MCF 10A (cell line): ENCODE data around the gene CUL3. TPM values are rescaled to one million over a fixed set of nuclear protein-coding genes. Genes with fewer than 3 reads are reported as not detected.

ENCODE experiments used
- BruUV-seq: library from RNA; stranded (reverse); fragments of 400-500 nt; replicated peaks from 2 replicates; lab custom pipeline; 2021; lab: Mats Ljungman, UMichigan
- CTCF ChIA-PET: fragments of 300-600 bp; sonication (Branson Sonifier 250); formaldehyde crosslinking; extraction: SDS; loops from one replicate; lab custom pipeline; 2021; ENCODE audit warnings: antibody characterized with exemption, inconsistent platforms; lab: Yijun Ruan, JAX
- POLR2A ChIA-PET: fragments of 300-600, 350-650 bp; sonication (Branson Sonifier 250); formaldehyde crosslinking; extraction: SDS; loops from one replicate; lab custom pipeline; 2020; ENCODE audit warnings: antibody characterized with exemption, inconsistent platforms; lab: Yijun Ruan, JAX
- DNase-seq: peaks from one replicate; pipeline ENCODE4 v3.0.0-alpha.2; 2018; ENCODE audit not compliant: unreplicated experiment
- H3K27ac Mint-ChIP-seq: one replicate; pipeline ENCODE4 v1.8.0; 2022; ENCODE audit warnings: mild to moderate bottlenecking, low read depth, mixed read lengths; ENCODE audit not compliant: unreplicated experiment
- H3K27me3 Mint-ChIP-seq: one replicate; pipeline ENCODE4 v1.8.0; 2022; ENCODE audit warnings: mixed read lengths; ENCODE audit not compliant: insufficient read depth, unreplicated experiment
- H3K36me3 Mint-ChIP-seq: one replicate; pipeline ENCODE4 v1.8.0; 2022; ENCODE audit warnings: mild to moderate bottlenecking, moderate library complexity, mixed read lengths; ENCODE audit not compliant: insufficient read depth, unreplicated experiment
- H3K4me1 Mint-ChIP-seq: one replicate; pipeline ENCODE4 v1.8.0; 2022; ENCODE audit warnings: mixed read lengths; ENCODE audit not compliant: insufficient read depth, unreplicated experiment
- H3K4me3 Mint-ChIP-seq: one replicate; pipeline ENCODE4 v1.8.0; 2022; ENCODE audit warnings: mild to moderate bottlenecking, moderate library complexity, mixed read lengths; ENCODE audit not compliant: unreplicated experiment
- H3K9me3 Mint-ChIP-seq: one replicate; pipeline ENCODE4 v1.8.0; 2022; ENCODE audit warnings: mixed read lengths; ENCODE audit not compliant: unreplicated experiment
- intact Hi-C: fragments of 100-400 bp; cut with micrococcal nuclease; formaldehyde crosslinking; loops from 2 replicates; pipeline ENCODE4 v1.14.1; 2022
- total RNA-seq: library from RNA; stranded (reverse); gene quantifications from 2 replicates; pipeline ENCODE4 v1.2.3, GENCODE V29; 2022
- TF ChIP-seq, protein P1 (sequence below): fragments of 200-600 bp; IDR thresholded peaks from one replicate; pipeline ENCODE4 v1.8.0; 2022; ENCODE audit warnings: antibody characterized with exemption, mild to moderate bottlenecking; ENCODE audit not compliant: unreplicated experiment

Gene CUL3
- total RNA-seq, 1 experiment from 2014 or later = 65.5 TPM

DNA sequence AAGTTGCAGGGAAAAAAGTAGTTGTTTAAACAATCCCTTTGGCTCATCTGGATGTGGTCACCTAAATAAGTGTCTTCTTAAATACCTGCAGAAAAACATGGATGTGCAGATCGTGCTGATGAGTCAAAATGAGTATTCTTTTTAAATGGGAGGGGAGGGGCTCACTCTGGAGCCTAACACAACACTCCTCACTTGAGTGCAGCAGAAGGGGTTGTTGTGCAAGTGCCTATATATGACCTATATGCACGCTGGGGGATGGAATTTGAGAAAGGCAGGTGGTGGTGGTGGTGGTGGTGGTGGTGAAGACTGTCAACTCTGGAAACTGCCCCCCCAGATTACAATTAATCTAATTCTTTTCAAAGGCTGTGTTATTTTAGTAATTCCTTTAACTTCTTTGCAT lies 105.3 kb downstream of the CUL3 start:
- Mint-ChIP-seq H3K4me3 (no peak overlapping the region), H3K9me3 (no peaks in the 10 kb centered on the region), H3K4me1 (peaks cover 7% of the 10 kb centered on the region), H3K27ac (no peak overlapping the region), H3K27me3 (no peaks in the 10 kb centered on the region), H3K36me3 (peaks cover 73% of the 10 kb centered on the region)
- TF ChIP-seq, protein P1, sequence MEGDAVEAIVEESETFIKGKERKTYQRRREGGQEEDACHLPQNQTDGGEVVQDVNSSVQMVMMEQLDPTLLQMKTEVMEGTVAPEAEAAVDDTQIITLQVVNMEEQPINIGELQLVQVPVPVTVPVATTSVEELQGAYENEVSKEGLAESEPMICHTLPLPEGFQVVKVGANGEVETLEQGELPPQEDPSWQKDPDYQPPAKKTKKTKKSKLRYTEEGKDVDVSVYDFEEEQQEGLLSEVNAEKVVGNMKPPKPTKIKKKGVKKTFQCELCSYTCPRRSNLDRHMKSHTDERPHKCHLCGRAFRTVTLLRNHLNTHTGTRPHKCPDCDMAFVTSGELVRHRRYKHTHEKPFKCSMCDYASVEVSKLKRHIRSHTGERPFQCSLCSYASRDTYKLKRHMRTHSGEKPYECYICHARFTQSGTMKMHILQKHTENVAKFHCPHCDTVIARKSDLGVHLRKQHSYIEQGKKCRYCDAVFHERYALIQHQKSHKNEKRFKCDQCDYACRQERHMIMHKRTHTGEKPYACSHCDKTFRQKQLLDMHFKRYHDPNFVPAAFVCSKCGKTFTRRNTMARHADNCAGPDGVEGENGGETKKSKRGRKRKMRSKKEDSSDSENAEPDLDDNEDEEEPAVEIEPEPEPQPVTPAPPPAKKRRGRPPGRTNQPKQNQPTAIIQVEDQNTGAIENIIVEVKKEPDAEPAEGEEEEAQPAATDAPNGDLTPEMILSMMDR = no peak
- BruUV-seq = no TSS peak
- CTCF ChIA-PET = no interaction called here
- no peak for DNase-seq
- POLR2A ChIA-PET = interaction anchor here (1.0 kb wide), 1 partner anchor 30 kb away, joined by 4 read pairs; no protein-coding TSS in a partner anchor
- intact Hi-C loops = no loop called here

DNA sequence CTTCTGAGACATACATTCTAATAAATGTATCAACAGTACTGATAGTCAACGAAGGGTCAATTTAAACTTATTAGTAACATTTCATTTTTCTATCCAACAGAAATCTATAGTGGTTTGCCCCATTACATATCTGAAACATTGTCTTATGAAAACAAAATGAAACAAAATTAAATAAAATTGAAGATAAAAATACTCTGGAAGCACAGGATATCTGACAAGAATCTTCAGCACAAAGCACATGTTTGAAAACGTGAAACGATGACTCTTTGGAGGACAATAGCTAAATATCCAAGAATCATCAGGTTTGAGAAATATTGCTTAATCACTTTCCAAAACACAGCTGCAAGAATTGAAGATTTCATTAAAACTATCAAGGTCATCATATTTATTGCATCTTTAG lies 112.3 kb downstream of the CUL3 start:
- no peaks in the 10 kb centered on the region for H3K27me3 Mint-ChIP-seq
- H3K36me3 Mint-ChIP-seq = peaks cover 50% of the 10 kb centered on the region
- H3K4me1 Mint-ChIP-seq = peaks cover 4% of the 10 kb centered on the region
- no TSS peak for BruUV-seq
- ChIA-PET CTCF (no interaction called here), POLR2A (no interaction called here)
- no peaks in the 10 kb centered on the region for H3K9me3 Mint-ChIP-seq
- H3K27ac Mint-ChIP-seq = no peak overlapping the region
- intact Hi-C loops = no loop called here
- H3K4me3 Mint-ChIP-seq = no peak overlapping the region
- TF ChIP-seq, protein P1 = no peak
- DNase-seq = no peak

DNA sequence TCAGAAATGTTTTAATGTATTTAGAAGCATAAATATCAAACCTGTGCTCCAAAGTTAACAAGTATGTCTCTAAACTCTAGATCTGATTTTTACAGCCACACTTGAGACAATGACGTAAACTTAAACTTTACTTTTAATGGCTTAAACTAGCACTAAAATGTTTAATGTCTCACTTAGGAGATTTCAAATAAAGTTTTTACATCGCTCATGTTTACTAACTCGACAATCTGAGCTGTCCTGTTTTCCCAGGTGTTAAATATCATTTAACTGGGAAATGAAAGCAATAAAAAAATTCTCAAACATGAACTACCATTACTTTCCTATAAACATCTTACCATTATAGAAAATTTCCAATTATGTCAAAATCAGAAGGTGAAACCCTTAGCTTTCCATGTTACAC lies 113.0 kb downstream of the CUL3 start:
- no peak for DNase-seq
- POLR2A ChIA-PET = no interaction called here
- BruUV-seq = no TSS peak
- H3K36me3 Mint-ChIP-seq = peaks cover 43% of the 10 kb centered on the region
- TF ChIP-seq, protein P1 = no peak
- CTCF ChIA-PET = no interaction called here
- intact Hi-C loops = no loop called here
- no peak overlapping the region for H3K27ac Mint-ChIP-seq
- H3K4me1 Mint-ChIP-seq = no peaks in the 10 kb centered on the region
- H3K4me3 Mint-ChIP-seq = no peak overlapping the region
- no peaks in the 10 kb centered on the region for H3K27me3 Mint-ChIP-seq
- H3K9me3 Mint-ChIP-seq = no peaks in the 10 kb centered on the region

DNA sequence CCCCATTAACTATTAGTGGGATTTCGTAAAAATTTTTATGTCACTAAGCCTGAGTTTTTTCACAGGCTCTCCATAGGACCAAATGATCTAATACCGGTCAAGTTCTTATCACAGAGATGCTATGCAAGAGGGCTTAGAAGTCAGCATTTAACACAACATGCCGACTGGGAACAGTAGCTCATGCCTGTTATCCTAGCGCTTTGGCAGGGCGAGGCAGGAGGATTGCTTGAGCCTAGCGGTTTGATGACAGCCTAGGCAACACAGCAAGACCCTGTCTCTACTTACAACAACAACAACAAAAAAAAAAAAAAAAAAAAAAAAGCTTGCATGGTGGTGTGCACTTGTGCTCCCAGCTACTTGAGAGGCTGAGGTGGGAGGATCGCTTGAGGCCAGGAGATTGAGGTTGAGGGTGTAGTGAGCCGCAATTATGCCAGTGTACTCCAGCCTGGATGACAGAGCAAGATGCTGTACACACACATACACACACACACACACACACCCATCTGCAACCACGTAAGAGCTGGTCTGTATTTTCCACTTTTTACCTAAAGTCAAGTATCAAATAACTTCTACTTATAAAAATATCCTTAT lies 115.7 kb downstream of the CUL3 start:
- H3K36me3 Mint-ChIP-seq = peaks cover 26% of the 10 kb centered on the region
- H3K27me3 Mint-ChIP-seq = no peaks in the 10 kb centered on the region
- H3K9me3 Mint-ChIP-seq = no peaks in the 10 kb centered on the region
- no peaks in the 10 kb centered on the region for H3K4me1 Mint-ChIP-seq
- DNase-seq = no peak
- ChIA-PET CTCF (interaction anchor here (0.6 kb wide), 1 partner anchor 1191 kb away, joined by 3 read pairs; no protein-coding TSS in a partner anchor), POLR2A (interaction anchor here (0.5 to 0.6 kb wide), 2 partner anchors 9 to 27 kb away, joined by 3 read pairs; no protein-coding TSS in a partner anchor)
- no peak overlapping the region for H3K27ac Mint-ChIP-seq
- BruUV-seq = no TSS peak
- TF ChIP-seq, protein P1 = no peak
- no peak overlapping the region for H3K4me3 Mint-ChIP-seq
- intact Hi-C loops = loop anchor here (10.0 kb wide), 1 partner anchor 175 kb away; no protein-coding TSS in a partner anchor
